ENCODE data around the gene USE1. TPM values are rescaled to one million over a fixed set of nuclear protein-coding genes. Genes with fewer than 3 reads are reported as not detected.

The USE1 gene
- total RNA-seq, 6 experiments from 2014 or later = 23.5 to 29.3 (median 25.7) TPM

DNA sequence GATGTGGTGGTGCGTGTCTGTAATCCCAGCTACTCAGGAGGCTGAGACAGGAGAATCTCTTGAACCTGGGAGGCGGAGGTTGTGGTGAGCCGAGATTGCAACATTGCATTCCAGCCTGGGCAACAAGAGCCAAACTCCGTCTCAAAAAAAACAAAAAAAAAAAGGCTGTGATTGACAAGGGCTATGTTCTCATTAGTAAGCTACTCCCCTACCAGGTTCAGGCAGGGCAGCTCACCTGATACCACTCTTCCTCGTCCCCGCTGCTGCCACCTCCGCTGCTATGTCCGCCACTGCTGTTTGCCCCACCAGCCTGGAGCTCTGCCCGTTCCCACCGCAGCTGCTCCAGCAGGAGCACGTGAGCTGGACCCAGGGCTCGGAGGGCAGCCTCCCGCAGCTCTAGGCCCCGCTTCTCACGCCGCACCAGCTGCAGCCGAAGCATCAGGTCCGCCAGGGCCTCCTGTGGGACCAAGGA lies 40.0 kb downstream of the USE1 start:
- Mint-ChIP-seq H3K27ac (no peak overlapping the region), H3K27me3 (ENCODE audit: insufficient read depth) (peaks cover 4% of the 10 kb centered on the region), H3K4me1 (ENCODE audit: low read depth) (no peaks in the 10 kb centered on the region), H3K4me3 (no peak overlapping the region), H3K9me3 (no peaks in the 10 kb centered on the region; the same call in 1 of the 2 replicates), H3K36me3 (ENCODE audit: low read depth) (peaks cover 5% of the 10 kb centered on the region; the same call in 1 of the 2 replicates)
- no peak for DNase-seq
- TF ChIP-seq, protein P1, sequence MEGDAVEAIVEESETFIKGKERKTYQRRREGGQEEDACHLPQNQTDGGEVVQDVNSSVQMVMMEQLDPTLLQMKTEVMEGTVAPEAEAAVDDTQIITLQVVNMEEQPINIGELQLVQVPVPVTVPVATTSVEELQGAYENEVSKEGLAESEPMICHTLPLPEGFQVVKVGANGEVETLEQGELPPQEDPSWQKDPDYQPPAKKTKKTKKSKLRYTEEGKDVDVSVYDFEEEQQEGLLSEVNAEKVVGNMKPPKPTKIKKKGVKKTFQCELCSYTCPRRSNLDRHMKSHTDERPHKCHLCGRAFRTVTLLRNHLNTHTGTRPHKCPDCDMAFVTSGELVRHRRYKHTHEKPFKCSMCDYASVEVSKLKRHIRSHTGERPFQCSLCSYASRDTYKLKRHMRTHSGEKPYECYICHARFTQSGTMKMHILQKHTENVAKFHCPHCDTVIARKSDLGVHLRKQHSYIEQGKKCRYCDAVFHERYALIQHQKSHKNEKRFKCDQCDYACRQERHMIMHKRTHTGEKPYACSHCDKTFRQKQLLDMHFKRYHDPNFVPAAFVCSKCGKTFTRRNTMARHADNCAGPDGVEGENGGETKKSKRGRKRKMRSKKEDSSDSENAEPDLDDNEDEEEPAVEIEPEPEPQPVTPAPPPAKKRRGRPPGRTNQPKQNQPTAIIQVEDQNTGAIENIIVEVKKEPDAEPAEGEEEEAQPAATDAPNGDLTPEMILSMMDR (IDR thresholded peaks at IDR 0.05) = no peak

DNA sequence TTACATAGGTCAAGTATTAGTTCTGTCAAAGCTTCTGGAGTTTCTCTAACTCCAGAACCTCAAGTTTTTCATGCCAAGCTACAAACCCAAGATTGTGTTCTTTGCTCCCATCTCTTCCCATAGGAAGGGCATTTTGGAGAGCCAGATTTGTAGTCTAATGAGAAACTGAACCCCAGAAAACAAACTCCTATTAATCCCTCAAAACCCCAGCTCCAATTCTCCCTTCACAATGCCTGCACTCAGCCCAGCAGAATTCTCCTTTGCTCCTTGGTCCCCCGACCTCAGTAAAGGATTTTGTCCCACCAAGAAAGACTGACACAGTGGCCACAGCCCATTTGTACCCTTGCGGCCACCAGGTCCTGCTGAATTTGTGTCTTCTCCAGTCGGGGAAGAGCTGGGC lies 41.0 kb downstream of the USE1 start:
- no peak overlapping the region for H3K27ac Mint-ChIP-seq
- no peak overlapping the region for H3K4me3 Mint-ChIP-seq
- peaks cover 6% of the 10 kb centered on the region for H3K27me3 Mint-ChIP-seq (ENCODE audit: insufficient read depth)
- H3K36me3 Mint-ChIP-seq (ENCODE audit: low read depth) = peaks cover 5% of the 10 kb centered on the region; the same call in 1 of the 2 replicates
- H3K9me3 Mint-ChIP-seq = peaks cover 5% of the 10 kb centered on the region; the same call in 1 of the 2 replicates
- TF ChIP-seq, protein P1 (IDR thresholded peaks at IDR 0.05) = no peak
- DNase-seq = no peak
- H3K4me1 Mint-ChIP-seq (ENCODE audit: low read depth) = peaks cover 7% of the 10 kb centered on the region

DNA sequence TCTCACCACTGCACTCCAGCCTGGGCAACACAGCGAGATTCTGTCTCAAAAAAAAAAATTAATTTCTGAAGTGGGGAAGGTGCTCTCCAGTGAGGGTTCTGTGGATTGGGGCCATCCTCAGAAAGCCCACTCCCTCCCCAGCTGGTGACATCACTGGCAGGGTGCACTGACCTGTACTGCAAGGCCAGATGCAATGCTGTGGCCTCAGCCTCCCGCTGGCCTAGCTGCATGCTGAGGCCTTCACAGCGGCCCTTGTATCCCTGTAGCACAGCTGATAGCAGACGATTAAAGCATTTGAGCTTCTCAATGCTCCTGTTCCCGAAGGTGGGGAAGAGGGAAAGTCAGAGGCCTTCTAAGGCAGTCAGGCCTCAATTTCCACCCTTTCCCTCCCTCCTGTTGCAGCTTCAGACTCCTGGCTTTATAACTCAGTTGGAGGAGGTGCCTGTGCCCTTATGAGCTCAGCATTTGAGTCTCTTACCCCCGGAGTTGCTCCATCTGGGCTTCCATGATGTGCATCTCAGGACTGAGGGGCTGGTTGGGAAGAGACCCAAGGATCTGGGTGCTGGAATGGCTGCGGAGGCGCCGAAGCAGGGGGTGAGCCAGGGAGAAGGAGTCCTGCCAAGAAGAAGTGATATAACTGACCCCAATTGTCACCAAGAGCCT lies 44.1 kb downstream of the USE1 start:
- TF ChIP-seq, protein P1 (IDR thresholded peaks at IDR 0.05) = no peak
- DNase-seq = no peak
- peaks cover 7% of the 10 kb centered on the region for H3K4me1 Mint-ChIP-seq (ENCODE audit: low read depth)
- H3K4me3 Mint-ChIP-seq = no peak overlapping the region
- H3K36me3 Mint-ChIP-seq (ENCODE audit: low read depth) = peaks cover 5% of the 10 kb centered on the region; the same call in 1 of the 2 replicates
- H3K27ac Mint-ChIP-seq = no peak overlapping the region
- peaks cover 5% of the 10 kb centered on the region; the same call in 1 of the 2 replicates for H3K9me3 Mint-ChIP-seq
- peaks cover 6% of the 10 kb centered on the region for H3K27me3 Mint-ChIP-seq (ENCODE audit: insufficient read depth)

DNA sequence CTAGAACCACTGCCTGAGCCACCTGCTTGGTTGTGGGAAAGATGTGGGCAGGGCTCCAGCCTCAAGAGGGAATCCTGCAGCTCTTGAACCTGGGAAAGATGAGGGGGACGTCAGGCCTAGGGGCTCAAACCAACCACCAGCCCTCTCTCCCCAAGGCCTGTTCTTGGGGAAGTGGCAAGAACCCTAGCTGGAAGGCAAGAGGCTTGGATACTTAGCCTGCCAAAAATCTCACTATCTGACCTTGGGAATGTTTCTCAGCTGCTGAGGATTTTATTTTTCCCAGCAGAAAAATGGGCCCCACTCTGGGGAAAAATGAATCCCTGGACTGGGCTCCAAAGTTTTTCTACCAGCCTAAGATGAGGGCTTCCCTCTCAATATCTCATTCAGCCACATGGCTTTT lies 44.8 kb downstream of the USE1 start:
- Mint-ChIP-seq H3K4me3 (no peak overlapping the region), H3K36me3 (ENCODE audit: low read depth) (peaks cover 5% of the 10 kb centered on the region; the same call in 1 of the 2 replicates), H3K27me3 (ENCODE audit: insufficient read depth) (peaks cover 6% of the 10 kb centered on the region), H3K4me1 (ENCODE audit: low read depth) (peaks cover 7% of the 10 kb centered on the region), H3K9me3 (peaks cover 5% of the 10 kb centered on the region; the same call in 1 of the 2 replicates), H3K27ac (no peak overlapping the region)
- DNase-seq = no peak
- TF ChIP-seq, protein P1 (IDR thresholded peaks at IDR 0.05) = no peak

DNA sequence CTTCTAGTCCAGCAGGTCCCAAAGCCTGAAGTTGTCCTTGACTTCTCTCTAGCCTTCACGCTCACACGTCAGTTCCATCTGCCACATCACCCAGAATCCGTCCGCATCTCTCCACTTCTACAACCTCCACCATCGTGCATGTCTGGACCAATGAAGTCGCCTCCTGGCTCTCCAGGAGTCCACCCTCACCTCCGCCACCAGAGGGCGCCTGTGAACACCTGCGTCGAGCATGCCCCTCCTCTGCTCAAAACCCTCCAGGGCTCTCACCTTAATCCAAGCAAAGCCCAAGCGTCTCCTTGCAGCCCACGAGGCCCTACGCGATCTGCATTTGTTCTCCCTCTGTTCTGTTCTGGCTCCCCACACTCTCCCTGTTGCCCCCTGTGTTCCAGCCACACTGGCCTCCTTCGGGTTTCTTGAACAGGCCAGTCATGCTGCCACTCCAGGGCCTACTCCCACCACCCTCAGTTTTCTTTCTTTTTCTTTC lies 45.7 kb downstream of the USE1 start:
- H3K36me3 Mint-ChIP-seq (ENCODE audit: low read depth) = peaks cover 5% of the 10 kb centered on the region; the same call in 1 of the 2 replicates
- H3K4me3 Mint-ChIP-seq = no peak overlapping the region
- DNase-seq = peak; percentile 68
- peaks cover 7% of the 10 kb centered on the region for H3K4me1 Mint-ChIP-seq (ENCODE audit: low read depth)
- TF ChIP-seq, protein P1 (IDR thresholded peaks at IDR 0.05) = peak; percentile 97
- H3K27ac Mint-ChIP-seq = no peak overlapping the region
- H3K9me3 Mint-ChIP-seq = peaks cover 5% of the 10 kb centered on the region; the same call in 1 of the 2 replicates
- peaks cover 6% of the 10 kb centered on the region for H3K27me3 Mint-ChIP-seq (ENCODE audit: insufficient read depth)

All from HFFc6 (cell line).